ENCODE data around the gene LAMC1. TPM values are rescaled to one million over a fixed set of nuclear protein-coding genes. Genes with fewer than 3 reads are reported as not detected.
A peak's percentile ranks its signal among the peaks of the same experiment; 100 is the strongest.
"Not testable (repeated sequence)": the region's sequence is repeated elsewhere in the genome, so short reads cannot be mapped to it uniquely, and the experiment has no call there.

Gene LAMC1
- total RNA-seq, 4 donors from 2014 or later, result 130 to 315 (median 214) TPM

GRCh38 chr1:183065168-183065706, 42.0 kb downstream of the LAMC1 start:
- Histone ChIP-seq H3K36me3 (no peaks in the 10 kb centered on the region), H3K27me3 (no peaks in the 10 kb centered on the region), H3K4me1 (peaks cover 0 to 4% of the 10 kb centered on the region in 2 donors), H3K4me3 (no peak overlapping the region), H3K27ac (no peak overlapping the region), H3K9me3 (no peaks in the 10 kb centered on the region)
- intact Hi-C loops (cut with DNase I; ENCODE audit: low total_unique reads), result no loop called here
- TF ChIP-seq, protein P1, sequence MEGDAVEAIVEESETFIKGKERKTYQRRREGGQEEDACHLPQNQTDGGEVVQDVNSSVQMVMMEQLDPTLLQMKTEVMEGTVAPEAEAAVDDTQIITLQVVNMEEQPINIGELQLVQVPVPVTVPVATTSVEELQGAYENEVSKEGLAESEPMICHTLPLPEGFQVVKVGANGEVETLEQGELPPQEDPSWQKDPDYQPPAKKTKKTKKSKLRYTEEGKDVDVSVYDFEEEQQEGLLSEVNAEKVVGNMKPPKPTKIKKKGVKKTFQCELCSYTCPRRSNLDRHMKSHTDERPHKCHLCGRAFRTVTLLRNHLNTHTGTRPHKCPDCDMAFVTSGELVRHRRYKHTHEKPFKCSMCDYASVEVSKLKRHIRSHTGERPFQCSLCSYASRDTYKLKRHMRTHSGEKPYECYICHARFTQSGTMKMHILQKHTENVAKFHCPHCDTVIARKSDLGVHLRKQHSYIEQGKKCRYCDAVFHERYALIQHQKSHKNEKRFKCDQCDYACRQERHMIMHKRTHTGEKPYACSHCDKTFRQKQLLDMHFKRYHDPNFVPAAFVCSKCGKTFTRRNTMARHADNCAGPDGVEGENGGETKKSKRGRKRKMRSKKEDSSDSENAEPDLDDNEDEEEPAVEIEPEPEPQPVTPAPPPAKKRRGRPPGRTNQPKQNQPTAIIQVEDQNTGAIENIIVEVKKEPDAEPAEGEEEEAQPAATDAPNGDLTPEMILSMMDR (IDR thresholded peaks at IDR 0.05), result no peak
- no peak for TF ChIP-seq POLR2A (IDR thresholded peaks at IDR 0.05)
- DNase-seq, result no peak

DNA sequence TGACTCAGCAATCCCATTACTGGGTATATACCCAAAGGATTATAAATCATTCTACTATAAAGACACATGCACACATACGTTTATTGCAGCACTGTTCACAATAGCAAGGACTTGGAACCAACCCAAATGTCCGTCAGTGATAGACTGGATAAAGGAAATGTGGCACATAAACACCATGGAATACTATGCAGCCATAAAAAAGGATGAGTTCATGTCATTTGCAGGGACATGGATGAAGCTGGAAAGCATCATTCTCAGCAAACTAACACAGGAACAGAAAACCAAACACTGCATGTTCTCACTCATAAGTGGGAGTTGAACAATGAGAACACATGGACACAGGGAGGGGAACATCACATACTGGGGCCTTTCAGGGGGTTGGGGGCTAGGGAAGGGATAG, 43.2 kb downstream of the LAMC1 start:
- DNase-seq; intact Hi-C loops (cut with DNase I; ENCODE audit: low total_unique reads); H3K4me1 ChIP-seq; H3K9me3 ChIP-seq; H3K27me3 ChIP-seq; H3K36me3 ChIP-seq; H3K27ac ChIP-seq; H3K4me3 ChIP-seq: not testable (repeated sequence)

DNA sequence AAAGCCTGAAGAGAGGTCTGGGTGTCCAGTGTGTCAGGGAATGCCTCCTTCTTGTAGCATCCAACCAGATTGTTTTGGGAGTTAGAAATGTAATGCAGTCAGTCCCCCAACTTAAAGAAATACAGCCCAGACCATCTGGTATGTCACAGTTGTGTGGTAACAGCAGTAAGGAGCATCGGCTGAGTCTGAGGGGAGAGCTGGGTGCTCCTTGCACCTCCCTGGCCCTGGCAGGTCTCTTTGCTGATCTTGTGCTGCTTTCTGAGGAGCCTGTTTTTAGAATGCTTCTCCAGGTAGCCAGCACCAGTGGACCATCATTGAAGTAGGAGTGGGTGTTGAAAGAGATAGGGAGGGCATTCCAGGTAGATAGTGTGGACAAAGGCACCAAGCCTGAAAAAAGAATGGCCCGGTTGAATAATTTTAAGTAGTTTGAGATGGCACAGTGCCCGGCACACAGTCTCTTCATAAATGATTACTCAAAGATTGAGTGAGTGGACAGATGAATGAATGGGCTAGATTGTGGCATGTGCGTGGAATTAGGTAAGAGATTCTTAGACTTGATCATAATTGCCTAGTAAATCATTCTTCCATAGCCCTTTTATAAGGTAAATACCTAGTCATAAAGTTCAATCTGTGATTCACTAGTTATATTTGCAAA, 46.5 kb downstream of the LAMC1 start:
- Histone ChIP-seq H3K4me3 (no peak overlapping the region), H3K4me1 (no peaks in the 10 kb centered on the region), H3K27me3 (no peaks in the 10 kb centered on the region), H3K9me3 (no peaks in the 10 kb centered on the region), H3K36me3 (no peaks in the 10 kb centered on the region), H3K27ac (no peak overlapping the region)
- intact Hi-C loops (cut with DNase I; ENCODE audit: low total_unique reads), result no loop called here
- no peak for DNase-seq
- no peak for TF ChIP-seq POLR2A (IDR thresholded peaks at IDR 0.05)
- TF ChIP-seq, protein P1 (IDR thresholded peaks at IDR 0.05), result no peak

DNA sequence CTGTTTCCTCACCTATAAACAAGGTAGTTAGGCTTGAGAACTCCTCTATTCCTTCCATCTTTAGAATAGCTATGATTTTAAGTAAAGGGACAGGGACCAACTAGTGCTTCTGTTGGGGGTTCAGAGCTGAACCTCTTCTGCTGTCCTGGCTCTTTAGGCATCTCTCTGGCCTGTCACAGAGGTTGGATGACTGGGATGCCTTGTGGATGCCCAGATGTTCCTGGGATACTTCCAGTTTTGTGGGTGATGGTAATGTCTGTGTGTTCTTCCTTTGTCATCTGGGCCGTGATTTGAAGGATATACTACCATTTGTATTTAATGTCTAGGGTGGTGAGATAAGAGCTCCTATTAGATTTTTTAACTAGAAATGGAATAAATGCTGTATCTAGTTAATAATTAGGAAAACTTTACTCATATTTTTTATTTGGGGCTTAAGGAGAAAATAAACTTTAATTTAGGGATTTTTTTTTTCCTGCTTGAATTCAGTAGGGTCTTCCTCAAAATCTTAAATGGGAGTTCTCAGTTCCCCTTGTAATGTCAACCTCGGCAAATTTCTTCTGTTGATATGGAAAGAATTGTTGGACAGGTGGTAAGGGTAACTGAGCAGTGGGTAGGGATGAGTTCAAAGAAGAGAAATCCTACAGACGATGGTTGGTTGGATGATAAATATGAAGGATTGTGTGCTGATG, 47.2 kb downstream of the LAMC1 start:
- H3K4me3 ChIP-seq, result no peak overlapping the region
- no peak for DNase-seq
- TF ChIP-seq, protein P1 (IDR thresholded peaks at IDR 0.05), result no peak
- no peak for TF ChIP-seq POLR2A (IDR thresholded peaks at IDR 0.05)
- H3K27ac ChIP-seq, result peak overlapping the region; percentile 0 to 39
- H3K4me1 ChIP-seq, result peaks cover 0 to 3% of the 10 kb centered on the region in 2 donors
- no peaks in the 10 kb centered on the region for H3K36me3 ChIP-seq
- H3K9me3 ChIP-seq, result no peaks in the 10 kb centered on the region
- no peaks in the 10 kb centered on the region for H3K27me3 ChIP-seq
- intact Hi-C loops (cut with DNase I; ENCODE audit: low total_unique reads), result no loop called here

DNA sequence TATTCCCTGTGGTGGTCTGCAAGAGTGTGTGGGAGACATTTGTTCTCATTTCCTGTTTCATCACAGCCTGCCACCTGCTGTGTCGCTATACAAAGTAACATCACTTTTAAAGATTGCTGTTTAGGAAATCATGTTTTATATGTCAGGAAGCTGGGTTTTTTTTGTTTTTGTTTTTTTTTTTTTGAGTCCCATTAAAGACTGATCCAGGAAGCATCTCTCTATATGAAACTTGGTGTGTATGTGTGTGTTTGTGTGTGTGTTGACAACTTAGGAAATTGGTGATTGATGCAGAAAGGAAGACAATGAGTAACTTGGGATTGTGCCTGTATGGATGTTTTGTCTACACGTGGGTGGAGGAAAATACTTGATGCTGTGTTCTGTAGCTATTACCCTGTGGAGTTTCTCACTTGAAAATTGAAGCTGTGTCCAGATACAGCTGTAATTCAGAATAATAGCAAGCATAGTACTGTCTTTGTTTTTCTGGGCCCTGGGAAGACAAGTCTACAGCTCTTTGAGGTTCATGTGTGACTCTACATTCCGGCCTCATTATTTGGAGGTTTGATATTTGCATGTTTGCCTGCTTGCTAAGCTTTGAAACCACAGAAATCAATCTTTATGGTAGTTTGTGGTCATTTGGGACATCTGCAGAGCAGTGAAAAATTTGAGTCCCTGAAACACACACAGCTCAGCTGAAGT, 47.9 kb downstream of the LAMC1 start:
- TF ChIP-seq POLR2A (IDR thresholded peaks at IDR 0.05), result no peak
- TF ChIP-seq, protein P1 (IDR thresholded peaks at IDR 0.05), result no peak
- peak overlapping the region; percentile 26 to 39 for H3K27ac ChIP-seq
- no peak for DNase-seq
- no peaks in the 10 kb centered on the region for H3K9me3 ChIP-seq
- no peak overlapping the region for H3K4me3 ChIP-seq
- H3K4me1 ChIP-seq, result peaks cover 0 to 6% of the 10 kb centered on the region in 2 donors
- no peaks in the 10 kb centered on the region for H3K27me3 ChIP-seq
- H3K36me3 ChIP-seq, result no peaks in the 10 kb centered on the region
- intact Hi-C loops (cut with DNase I; ENCODE audit: low total_unique reads), result no loop called here

GRCh38 chr1:183072595-183072994, 49.4 kb downstream of the LAMC1 start:
- intact Hi-C loops (cut with DNase I; ENCODE audit: low total_unique reads); H3K4me1 ChIP-seq; H3K27ac ChIP-seq; H3K36me3 ChIP-seq; H3K4me3 ChIP-seq; H3K27me3 ChIP-seq; H3K9me3 ChIP-seq; DNase-seq: not testable (repeated sequence)

Data from uterus (tissue), 4 donors.